ENCODE measurements around the gene PHF2.

The PHF2 gene

GRCh38 chr9:93587284-93587650 is 10.9 kb downstream of the PHF2 start:
- no peak for DNase-seq (ENCODE audit: low spot score)

GRCh38 chr9:93587651-93588347 is 11.4 kb downstream of the PHF2 start:
- DNase-seq (ENCODE audit: low spot score): no peak

- DNase-seq (ENCODE audit: low spot score): no peak
Observed at GRCh38 chr9:93588641-93589609, 12.5 kb downstream of the PHF2 start.

- DNase-seq (ENCODE audit: low spot score): peak; percentile 60
Observed at GRCh38 chr9:93589688-93590087, 13.3 kb downstream of the PHF2 start.

- no peak for DNase-seq (ENCODE audit: low spot score)
Observed at GRCh38 chr9:93590609-93591234, 14.3 kb downstream of the PHF2 start.

- DNase-seq (ENCODE audit: low spot score): no peak
Observed at GRCh38 chr9:93591301-93592007, 15.1 kb downstream of the PHF2 start.

- no peak for DNase-seq (ENCODE audit: low spot score)
Observed at GRCh38 chr9:93592008-93592642, 15.7 kb downstream of the PHF2 start.

- DNase-seq (ENCODE audit: low spot score): no peak
Observed at GRCh38 chr9:93592643-93593021, 16.2 kb downstream of the PHF2 start.

GRCh38 chr9:93593144-93593658 is 16.8 kb downstream of the PHF2 start:
- no peak for DNase-seq (ENCODE audit: low spot score)

- DNase-seq (ENCODE audit: low spot score): no peak
Observed at GRCh38 chr9:93594041-93594756, 17.8 kb downstream of the PHF2 start.

GRCh38 chr9:93595461-93595860 is 19.1 kb downstream of the PHF2 start:
- no peak for DNase-seq (ENCODE audit: low spot score)

GRCh38 chr9:93595861-93596365 is 19.5 kb downstream of the PHF2 start:
- DNase-seq (ENCODE audit: low spot score): no peak

GRCh38 chr9:93596399-93596798 is 20.0 kb downstream of the PHF2 start:
- no peak for DNase-seq (ENCODE audit: low spot score)

GRCh38 chr9:93597142-93597706 is 20.8 kb downstream of the PHF2 start:
- no peak for DNase-seq (ENCODE audit: low spot score)

GRCh38 chr9:93597871-93598646 is 21.7 kb downstream of the PHF2 start:
- DNase-seq (ENCODE audit: low spot score): no peak

- DNase-seq (ENCODE audit: low spot score): no peak
Observed at GRCh38 chr9:93598647-93599241, 22.4 kb downstream of the PHF2 start.

- no peak for DNase-seq (ENCODE audit: low spot score)
Observed at GRCh38 chr9:93599571-93600403, 23.4 kb downstream of the PHF2 start.

- no peak for DNase-seq (ENCODE audit: low spot score)
Observed at GRCh38 chr9:93600504-93600903, 24.1 kb downstream of the PHF2 start.
